Measurements from ENCODE around the gene HLA-DOA.

HLA-DOA gene

DNA sequence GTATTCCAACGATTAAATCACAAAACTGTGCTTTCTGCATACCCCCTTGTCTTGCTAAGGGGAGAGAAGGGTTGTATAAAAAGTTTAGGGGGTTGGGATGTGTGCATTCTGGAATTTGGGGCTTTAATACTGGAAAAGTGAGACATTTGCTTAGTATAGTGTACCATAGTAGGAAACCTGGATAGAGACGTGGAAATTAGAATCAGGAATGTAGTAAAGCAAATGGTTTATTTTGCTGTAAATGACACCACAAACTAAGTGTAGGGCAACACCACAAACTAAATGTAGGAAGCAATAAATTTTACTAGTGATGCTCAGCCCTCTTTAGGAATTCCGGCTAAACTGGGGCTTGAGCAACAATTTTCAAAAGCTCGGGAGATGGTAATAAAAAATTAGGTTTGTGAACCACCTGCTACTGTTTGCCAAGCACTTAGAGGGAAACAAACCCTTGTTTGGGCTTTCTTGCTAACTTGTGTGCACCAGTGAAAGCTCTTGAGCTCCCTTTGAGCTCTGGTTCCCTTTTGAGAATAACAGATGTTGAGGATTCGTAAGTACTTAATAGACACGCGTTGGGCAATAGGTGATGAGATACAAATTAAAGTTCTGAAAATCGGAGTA lies 27.2 kb downstream of the HLA-DOA start:
- Histone ChIP-seq H3K27ac (replicated peaks) (no peak overlapping the region), H3K4me3 (replicated peaks; ENCODE audit: insufficient read depth, low read length) (no peak overlapping the region), H3K27me3 (ENCODE audit: insufficient read depth, poor library complexity, severe bottlenecking) (no peaks in the 10 kb centered on the region)
- TF ChIP-seq SPI1 (IDR thresholded peaks at IDR 0.05; ENCODE audit: borderline replicate concordance, low read depth) = no peak
- no peak for DNase-seq (ENCODE audit: low read depth in 1 of 2, low spot score in 1 of 2)

DNA sequence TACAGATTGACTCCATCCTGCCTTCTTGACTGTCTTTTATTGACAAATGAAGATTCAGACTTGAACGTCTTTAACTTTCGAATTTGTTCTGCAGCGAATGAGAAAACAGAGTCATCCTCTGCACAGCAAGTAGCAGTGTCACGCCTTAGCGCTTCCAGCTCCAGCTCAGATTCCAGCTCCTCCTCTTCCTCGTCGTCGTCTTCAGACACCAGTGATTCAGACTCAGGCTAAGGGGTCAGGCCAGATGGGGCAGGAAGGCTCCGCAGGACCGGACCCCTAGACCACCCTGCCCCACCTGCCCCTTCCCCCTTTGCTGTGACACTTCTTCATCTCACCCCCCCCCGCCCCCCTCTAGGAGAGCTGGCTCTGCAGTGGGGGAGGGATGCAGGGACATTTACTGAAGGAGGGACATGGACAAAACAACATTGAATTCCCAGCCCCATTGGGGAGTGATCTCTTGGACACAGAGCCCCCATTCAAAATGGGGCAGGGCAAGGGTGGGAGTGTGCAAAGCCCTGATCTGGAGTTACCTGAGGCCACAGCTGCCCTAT lies 28.8 kb downstream of the HLA-DOA start:
- TF ChIP-seq SPI1 (IDR thresholded peaks at IDR 0.05; ENCODE audit: borderline replicate concordance, low read depth) (no peak), GABPA (IDR thresholded peaks at IDR 0.05; ENCODE audit: low read depth) (no peak), POLR2AphosphoS5 (IDR thresholded peaks at IDR 0.05; ENCODE audit: low read depth) (peak; percentile 31; the same call in 1 of the 2 replicates)
- TF ChIP-seq, protein P1, sequence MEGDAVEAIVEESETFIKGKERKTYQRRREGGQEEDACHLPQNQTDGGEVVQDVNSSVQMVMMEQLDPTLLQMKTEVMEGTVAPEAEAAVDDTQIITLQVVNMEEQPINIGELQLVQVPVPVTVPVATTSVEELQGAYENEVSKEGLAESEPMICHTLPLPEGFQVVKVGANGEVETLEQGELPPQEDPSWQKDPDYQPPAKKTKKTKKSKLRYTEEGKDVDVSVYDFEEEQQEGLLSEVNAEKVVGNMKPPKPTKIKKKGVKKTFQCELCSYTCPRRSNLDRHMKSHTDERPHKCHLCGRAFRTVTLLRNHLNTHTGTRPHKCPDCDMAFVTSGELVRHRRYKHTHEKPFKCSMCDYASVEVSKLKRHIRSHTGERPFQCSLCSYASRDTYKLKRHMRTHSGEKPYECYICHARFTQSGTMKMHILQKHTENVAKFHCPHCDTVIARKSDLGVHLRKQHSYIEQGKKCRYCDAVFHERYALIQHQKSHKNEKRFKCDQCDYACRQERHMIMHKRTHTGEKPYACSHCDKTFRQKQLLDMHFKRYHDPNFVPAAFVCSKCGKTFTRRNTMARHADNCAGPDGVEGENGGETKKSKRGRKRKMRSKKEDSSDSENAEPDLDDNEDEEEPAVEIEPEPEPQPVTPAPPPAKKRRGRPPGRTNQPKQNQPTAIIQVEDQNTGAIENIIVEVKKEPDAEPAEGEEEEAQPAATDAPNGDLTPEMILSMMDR (IDR thresholded peaks at IDR 0.05; ENCODE audit: insufficient read depth, low read length) = no peak
- TF ChIP-seq, protein P2, sequence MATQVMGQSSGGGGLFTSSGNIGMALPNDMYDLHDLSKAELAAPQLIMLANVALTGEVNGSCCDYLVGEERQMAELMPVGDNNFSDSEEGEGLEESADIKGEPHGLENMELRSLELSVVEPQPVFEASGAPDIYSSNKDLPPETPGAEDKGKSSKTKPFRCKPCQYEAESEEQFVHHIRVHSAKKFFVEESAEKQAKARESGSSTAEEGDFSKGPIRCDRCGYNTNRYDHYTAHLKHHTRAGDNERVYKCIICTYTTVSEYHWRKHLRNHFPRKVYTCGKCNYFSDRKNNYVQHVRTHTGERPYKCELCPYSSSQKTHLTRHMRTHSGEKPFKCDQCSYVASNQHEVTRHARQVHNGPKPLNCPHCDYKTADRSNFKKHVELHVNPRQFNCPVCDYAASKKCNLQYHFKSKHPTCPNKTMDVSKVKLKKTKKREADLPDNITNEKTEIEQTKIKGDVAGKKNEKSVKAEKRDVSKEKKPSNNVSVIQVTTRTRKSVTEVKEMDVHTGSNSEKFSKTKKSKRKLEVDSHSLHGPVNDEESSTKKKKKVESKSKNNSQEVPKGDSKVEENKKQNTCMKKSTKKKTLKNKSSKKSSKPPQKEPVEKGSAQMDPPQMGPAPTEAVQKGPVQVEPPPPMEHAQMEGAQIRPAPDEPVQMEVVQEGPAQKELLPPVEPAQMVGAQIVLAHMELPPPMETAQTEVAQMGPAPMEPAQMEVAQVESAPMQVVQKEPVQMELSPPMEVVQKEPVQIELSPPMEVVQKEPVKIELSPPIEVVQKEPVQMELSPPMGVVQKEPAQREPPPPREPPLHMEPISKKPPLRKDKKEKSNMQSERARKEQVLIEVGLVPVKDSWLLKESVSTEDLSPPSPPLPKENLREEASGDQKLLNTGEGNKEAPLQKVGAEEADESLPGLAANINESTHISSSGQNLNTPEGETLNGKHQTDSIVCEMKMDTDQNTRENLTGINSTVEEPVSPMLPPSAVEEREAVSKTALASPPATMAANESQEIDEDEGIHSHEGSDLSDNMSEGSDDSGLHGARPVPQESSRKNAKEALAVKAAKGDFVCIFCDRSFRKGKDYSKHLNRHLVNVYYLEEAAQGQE (IDR thresholded peaks at IDR 0.05; ENCODE audit: insufficient replicate concordance, low read depth) = no peak
- Histone ChIP-seq H3K27ac (replicated peaks) (no peak overlapping the region), H3K4me3 (replicated peaks; ENCODE audit: insufficient read depth, low read length) (no peak overlapping the region), H3K27me3 (ENCODE audit: insufficient read depth, poor library complexity, severe bottlenecking) (no peaks in the 10 kb centered on the region)
- peak in 1 of 2 experiments; percentile 47 for DNase-seq (ENCODE audit: low read depth in 1 of 2, low spot score in 1 of 2)

DNA sequence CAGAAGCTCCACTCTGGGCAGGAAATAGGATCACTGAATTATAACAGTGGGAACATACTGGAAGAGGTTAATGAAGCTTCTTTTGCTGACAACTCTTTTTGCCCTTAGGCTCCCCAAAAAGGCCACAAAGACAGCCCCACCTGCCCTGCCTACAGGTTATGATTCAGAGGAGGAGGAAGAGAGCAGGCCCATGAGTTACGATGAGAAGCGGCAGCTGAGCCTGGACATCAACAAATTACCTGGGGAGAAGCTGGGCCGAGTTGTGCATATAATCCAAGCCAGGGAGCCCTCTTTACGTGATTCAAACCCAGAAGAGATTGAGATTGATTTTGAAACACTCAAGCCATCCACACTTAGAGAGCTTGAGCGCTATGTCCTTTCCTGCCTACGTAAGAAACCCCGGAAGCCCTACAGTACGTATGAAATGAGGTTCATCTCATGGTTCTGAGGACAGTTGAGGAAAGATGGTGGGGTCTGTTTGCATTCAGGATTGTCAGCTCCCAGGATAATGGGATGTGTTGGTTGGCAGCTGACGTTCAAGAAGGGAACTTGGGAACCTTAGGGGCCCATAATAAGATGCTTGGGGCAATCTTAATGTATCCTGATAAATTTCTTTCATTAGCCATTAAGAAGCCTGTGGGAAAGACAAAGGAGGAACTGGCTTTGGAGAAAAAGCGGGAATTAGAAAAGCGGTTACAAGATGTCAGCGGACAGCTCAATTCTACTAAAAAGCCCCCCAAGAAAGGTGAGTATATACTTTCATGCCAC lies 29.5 kb downstream of the HLA-DOA start:
- Histone ChIP-seq H3K27ac (replicated peaks) (no peak overlapping the region), H3K4me3 (replicated peaks; ENCODE audit: insufficient read depth, low read length) (no peak overlapping the region), H3K27me3 (ENCODE audit: insufficient read depth, poor library complexity, severe bottlenecking) (no peaks in the 10 kb centered on the region)
- DNase-seq (ENCODE audit: low read depth in 1 of 2, low spot score in 1 of 2) = no peak
- TF ChIP-seq, protein P1 (IDR thresholded peaks at IDR 0.05; ENCODE audit: insufficient read depth, low read length) = no peak
- no peak for TF ChIP-seq SPI1 (IDR thresholded peaks at IDR 0.05; ENCODE audit: borderline replicate concordance, low read depth)
- TF ChIP-seq GABPA (IDR thresholded peaks at IDR 0.05; ENCODE audit: low read depth) = no peak
- TF ChIP-seq POLR2AphosphoS5 (IDR thresholded peaks at IDR 0.05; ENCODE audit: low read depth) = no peak
- TF ChIP-seq, protein P2 (IDR thresholded peaks at IDR 0.05; ENCODE audit: insufficient replicate concordance, low read depth) = no peak

DNA sequence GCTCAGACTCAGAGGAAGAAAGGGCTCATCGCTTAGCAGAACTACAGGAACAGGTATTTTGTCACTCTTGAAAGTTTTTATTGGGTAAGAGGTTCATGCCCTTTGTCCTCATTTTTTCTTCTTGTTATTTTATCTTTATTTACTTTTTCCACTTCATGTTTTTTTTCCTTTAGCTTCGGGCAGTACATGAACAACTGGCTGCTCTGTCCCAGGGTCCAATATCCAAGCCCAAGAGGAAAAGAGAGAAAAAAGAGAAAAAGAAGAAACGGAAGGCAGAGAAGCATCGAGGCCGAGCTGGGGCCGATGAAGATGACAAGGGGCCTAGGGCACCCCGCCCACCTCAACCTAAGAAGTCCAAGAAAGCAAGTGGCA lies 31.5 kb downstream of the HLA-DOA start:
- no peak overlapping the region for H3K4me3 ChIP-seq (replicated peaks; ENCODE audit: insufficient read depth, low read length)
- TF ChIP-seq, protein P2 (IDR thresholded peaks at IDR 0.05; ENCODE audit: insufficient replicate concordance, low read depth) = no peak
- TF ChIP-seq, protein P1 (IDR thresholded peaks at IDR 0.05; ENCODE audit: insufficient read depth, low read length) = no peak
- TF ChIP-seq POLR2AphosphoS5 (IDR thresholded peaks at IDR 0.05; ENCODE audit: low read depth) (no peak), GABPA (IDR thresholded peaks at IDR 0.05; ENCODE audit: low read depth) (no peak), SPI1 (IDR thresholded peaks at IDR 0.05; ENCODE audit: borderline replicate concordance, low read depth) (no peak)
- no peaks in the 10 kb centered on the region for H3K27me3 ChIP-seq (ENCODE audit: insufficient read depth, poor library complexity, severe bottlenecking)
- H3K27ac ChIP-seq (replicated peaks) = no peak overlapping the region
- no peak for DNase-seq (ENCODE audit: low read depth in 1 of 2, low spot score in 1 of 2)

Data from HL-60 (cell line).